Nephron (organoid): Measurements from ENCODE around the gene SCYL3.

ENCODE experiments used
- H3K27ac Mint-ChIP-seq, 3 experiments: 2 replicates each; pipeline ENCODE4 v1.8.0; 2020; ENCODE audit warnings: mixed read lengths in 3 of 3, mild to moderate bottlenecking in 2 of 3, moderate library complexity in 1 of 3
- H3K27me3 Mint-ChIP-seq: 2 replicates; pipeline ENCODE4 v1.8.0; 2021; ENCODE audit warnings: low read depth, mild to moderate bottlenecking, moderate library complexity, mixed read lengths
- H3K36me3 Mint-ChIP-seq: 2 replicates; pipeline ENCODE4 v1.8.0; 2020; ENCODE audit warnings: low read depth, mixed read lengths
- H3K4me1 Mint-ChIP-seq: 2 replicates; pipeline ENCODE4 v1.8.0; 2020; ENCODE audit warnings: mixed read lengths
- H3K4me3 Mint-ChIP-seq, 3 experiments: 2 replicates each; pipeline ENCODE4 v1.8.0; 2020; ENCODE audit warnings: mild to moderate bottlenecking in 3 of 3, mixed read lengths in 3 of 3, moderate library complexity in 2 of 3
- H3K9me3 Mint-ChIP-seq: 2 replicates; pipeline ENCODE4 v1.8.0; 2020; ENCODE audit warnings: mixed read lengths
- CTCF ChIP-seq, 3 experiments: fragments of 200-600 bp; sonication (generic); IDR thresholded peaks; one replicate each; pipeline ENCODE4 v1.5.0; 2021; ENCODE audit warnings: antibody characterized with exemption in 3 of 3; ENCODE audit not compliant: unreplicated experiment in 3 of 3

The SCYL3 gene

GRCh38 chr1:169848456-169848855, 45.2 kb downstream of the SCYL3 start:
- no peaks in the 10 kb centered on the region for H3K9me3 Mint-ChIP-seq
- peaks cover 67% of the 10 kb centered on the region for H3K36me3 Mint-ChIP-seq
- no peak overlapping the region for H3K27ac Mint-ChIP-seq

GRCh38 chr1:169844941-169845608, 48.6 kb downstream of the SCYL3 start:
- no peak overlapping the region for H3K27ac Mint-ChIP-seq

More at GRCh38 chr1:169848456-169848855, 45.2 kb downstream of the SCYL3 start:
- Mint-ChIP-seq H3K4me3 (no peak overlapping the region), H3K27me3 (no peaks in the 10 kb centered on the region), H3K4me1 (no peaks in the 10 kb centered on the region)
- no peak for TF ChIP-seq CTCF (IDR thresholded peaks at IDR 0.05; ENCODE audit: unreplicated experiment in 3 of 3)

GRCh38 chr1:169838942-169839341, 54.8 kb downstream of the SCYL3 start:
- H3K36me3 Mint-ChIP-seq, result peaks cover 71% of the 10 kb centered on the region
- no peaks in the 10 kb centered on the region for H3K27me3 Mint-ChIP-seq
- no peaks in the 10 kb centered on the region for H3K4me1 Mint-ChIP-seq
- no peak for TF ChIP-seq CTCF (IDR thresholded peaks at IDR 0.05; ENCODE audit: unreplicated experiment in 3 of 3)
- H3K9me3 Mint-ChIP-seq, result peaks cover 33% of the 10 kb centered on the region
- H3K27ac Mint-ChIP-seq, result no peak overlapping the region
- H3K4me3 Mint-ChIP-seq, result no peak overlapping the region

More at GRCh38 chr1:169844941-169845608, 48.6 kb downstream of the SCYL3 start:
- no peaks in the 10 kb centered on the region for H3K27me3 Mint-ChIP-seq
- H3K36me3 Mint-ChIP-seq, result peaks cover 77% of the 10 kb centered on the region
- no peak for TF ChIP-seq CTCF (IDR thresholded peaks at IDR 0.05; ENCODE audit: unreplicated experiment in 3 of 3)
- H3K9me3 Mint-ChIP-seq, result peaks cover 14% of the 10 kb centered on the region
- H3K4me3 Mint-ChIP-seq, result no peak overlapping the region
- H3K4me1 Mint-ChIP-seq, result no peaks in the 10 kb centered on the region

- no peaks in the 10 kb centered on the region for H3K27me3 Mint-ChIP-seq
- H3K4me1 Mint-ChIP-seq, result no peaks in the 10 kb centered on the region
- no peak overlapping the region for H3K4me3 Mint-ChIP-seq
- peaks cover 57% of the 10 kb centered on the region for H3K36me3 Mint-ChIP-seq
- peaks cover 28% of the 10 kb centered on the region for H3K9me3 Mint-ChIP-seq
- no peak overlapping the region for H3K27ac Mint-ChIP-seq
- no peak for TF ChIP-seq CTCF (IDR thresholded peaks at IDR 0.05; ENCODE audit: unreplicated experiment in 3 of 3)
These were observed 57.5 kb downstream of the SCYL3 start for GRCh38 chr1:169836198-169836597.

- H3K9me3 Mint-ChIP-seq, result peaks cover 22% of the 10 kb centered on the region
- H3K36me3 Mint-ChIP-seq, result peaks cover 57% of the 10 kb centered on the region
- no peak overlapping the region for H3K27ac Mint-ChIP-seq
- no peak overlapping the region for H3K4me3 Mint-ChIP-seq
- H3K27me3 Mint-ChIP-seq, result no peaks in the 10 kb centered on the region
- no peak for TF ChIP-seq CTCF (IDR thresholded peaks at IDR 0.05; ENCODE audit: unreplicated experiment in 3 of 3)
- H3K4me1 Mint-ChIP-seq, result no peaks in the 10 kb centered on the region
These were observed 58.0 kb downstream of the SCYL3 start for GRCh38 chr1:169835647-169836046.

GRCh38 chr1:169834869-169835268, 58.8 kb downstream of the SCYL3 start:
- no peaks in the 10 kb centered on the region for H3K4me1 Mint-ChIP-seq
- H3K36me3 Mint-ChIP-seq, result peaks cover 52% of the 10 kb centered on the region
- no peaks in the 10 kb centered on the region for H3K27me3 Mint-ChIP-seq
- H3K27ac Mint-ChIP-seq, result no peak overlapping the region
- TF ChIP-seq CTCF (IDR thresholded peaks at IDR 0.05; ENCODE audit: unreplicated experiment in 3 of 3), result no peak
- no peak overlapping the region for H3K4me3 Mint-ChIP-seq
- H3K9me3 Mint-ChIP-seq, result peaks cover 17% of the 10 kb centered on the region
